Measurements from ENCODE around the gene GPRASP3.
"Not testable (repeated sequence)": the region's sequence is repeated elsewhere in the genome, so short reads cannot be mapped to it uniquely, and the experiment has no call there.

GPRASP3 gene

GRCh38 chrX:102720237-102721168 lies at the start of gene GPRASP3:
GPRASP3 (plus strand) TSS chrX:102720743; CDS start chrX:102748996, 28,253 bp downstream.
- DNase-seq = peak; percentile 83

- no peak for DNase-seq
Observed at GRCh38 chrX:102672856-102673255, 47.7 kb upstream of the GPRASP3 start.

- DNase-seq = not testable (repeated sequence)
Observed at GRCh38 chrX:102677479-102677878, 43.1 kb upstream of the GPRASP3 start.

- DNase-seq = no peak
Observed at GRCh38 chrX:102684772-102685520, 35.6 kb upstream of the GPRASP3 start.

- no peak for DNase-seq
Observed at GRCh38 chrX:102694749-102695148, 25.8 kb upstream of the GPRASP3 start.

GRCh38 chrX:102696306-102696705 lies 24.2 kb upstream of the GPRASP3 start:
- DNase-seq = no peak

GRCh38 chrX:102697494-102697893 lies 23.0 kb upstream of the GPRASP3 start:
- no peak for DNase-seq

GRCh38 chrX:102708900-102709299 lies 11.6 kb upstream of the GPRASP3 start:
- DNase-seq = no peak

- DNase-seq = no peak
Observed at GRCh38 chrX:102711872-102712215, 8.7 kb upstream of the GPRASP3 start.

- peak; percentile 79 for DNase-seq
Observed at GRCh38 chrX:102712216-102712966, 8.2 kb upstream of the GPRASP3 start, which contains the start of gene GPRASP2. GPRASP2 (plus strand) TSS chrX:102712448; CDS start chrX:102714870, 2,422 bp downstream.

GRCh38 chrX:102712981-102713625 lies 7.4 kb upstream of the GPRASP3 start:
- DNase-seq = peak; percentile 70

GRCh38 chrX:102714994-102715393 lies 5.5 kb upstream of the GPRASP3 start:
- DNase-seq = no peak

GRCh38 chrX:102715967-102716366 lies 4.6 kb upstream of the GPRASP3 start:
- DNase-seq = no peak

- not testable (repeated sequence) for DNase-seq
Observed at GRCh38 chrX:102721169-102721506, 595 bp downstream of the GPRASP3 start.

GRCh38 chrX:102723456-102723855 lies 2.9 kb downstream of the GPRASP3 start:
- no peak for DNase-seq

GRCh38 chrX:102727761-102728160 lies 7.2 kb downstream of the GPRASP3 start:
- no peak for DNase-seq

GRCh38 chrX:102728646-102729045 lies 8.1 kb downstream of the GPRASP3 start:
- no peak for DNase-seq

GRCh38 chrX:102739657-102740056 lies 19.1 kb downstream of the GPRASP3 start:
- no peak for DNase-seq

GRCh38 chrX:102744307-102744706 lies 23.8 kb downstream of the GPRASP3 start:
- no peak for DNase-seq

GRCh38 chrX:102745513-102745856 lies 24.9 kb downstream of the GPRASP3 start:
- DNase-seq = no peak

GRCh38 chrX:102745857-102746584 lies 25.5 kb downstream of the GPRASP3 start:
- DNase-seq = peak; percentile 72

- no peak for DNase-seq
Observed at GRCh38 chrX:102765217-102765616, 44.7 kb downstream of the GPRASP3 start.
